GM18505 (cell line): ENCODE results near the gene ADAMTS12.

Experiments
- ATAC-seq: cut with Tn5 transposase; IDR thresholded peaks from one replicate; pipeline ENCODE4 v1.9.1; 2021; ENCODE audit not compliant: unreplicated experiment
- POLR2A ChIP-seq: IDR thresholded peaks from 4 replicates; pipeline ENCODE4 v1.6.1; 2011; ENCODE audit warnings: borderline replicate concordance; ENCODE audit not compliant: insufficient read depth, insufficient read length; ENCODE audit errors: extremely low read depth

The ADAMTS12 gene

GRCh38 chr5:33763435-33763834, 128.4 kb downstream of the ADAMTS12 start:
- TF ChIP-seq POLR2A = no peak
- ATAC-seq = no peak

GRCh38 chr5:33762859-33763258, 128.9 kb downstream of the ADAMTS12 start:
- ATAC-seq = no peak
- no peak for TF ChIP-seq POLR2A

GRCh38 chr5:33761139-33761538, 130.7 kb downstream of the ADAMTS12 start:
- TF ChIP-seq POLR2A = no peak
- ATAC-seq = no peak

GRCh38 chr5:33758737-33759136, 133.1 kb downstream of the ADAMTS12 start:
- ATAC-seq = no peak
- TF ChIP-seq POLR2A = no peak

- no peak for TF ChIP-seq POLR2A
- no peak for ATAC-seq
These were observed 135.3 kb downstream of the ADAMTS12 start for GRCh38 chr5:33756491-33756890.

GRCh38 chr5:33755231-33755630, 136.6 kb downstream of the ADAMTS12 start:
- TF ChIP-seq POLR2A = no peak
- ATAC-seq = no peak

- no peak for TF ChIP-seq POLR2A
- no peak for ATAC-seq
These were observed 138.1 kb downstream of the ADAMTS12 start for GRCh38 chr5:33753704-33754103.

GRCh38 chr5:33748754-33749153, 143.0 kb downstream of the ADAMTS12 start:
- no peak for TF ChIP-seq POLR2A
- no peak for ATAC-seq

- TF ChIP-seq POLR2A = no peak
These were observed 146.6 kb downstream of the ADAMTS12 start for GRCh38 chr5:33745101-33745770.

GRCh38 chr5:33743099-33743498, 148.7 kb downstream of the ADAMTS12 start:
- ATAC-seq = no peak
- TF ChIP-seq POLR2A = no peak

More at GRCh38 chr5:33745101-33745770, 146.6 kb downstream of the ADAMTS12 start:
- no peak for ATAC-seq

- no peak for TF ChIP-seq POLR2A
- no peak for ATAC-seq
These were observed 149.6 kb downstream of the ADAMTS12 start for GRCh38 chr5:33742181-33742580.

- no peak for TF ChIP-seq POLR2A
- ATAC-seq = no peak
These were observed 152.8 kb downstream of the ADAMTS12 start for GRCh38 chr5:33738967-33739366.

- ATAC-seq = no peak
- TF ChIP-seq POLR2A = no peak
These were observed 153.7 kb downstream of the ADAMTS12 start for GRCh38 chr5:33738097-33738496.

- ATAC-seq = no peak
- TF ChIP-seq POLR2A = no peak
These were observed 154.1 kb downstream of the ADAMTS12 start for GRCh38 chr5:33737697-33738096.

GRCh38 chr5:33737284-33737683, 154.5 kb downstream of the ADAMTS12 start:
- ATAC-seq = no peak

More at GRCh38 chr5:33737284-33737683, 154.5 kb downstream of the ADAMTS12 start:
- TF ChIP-seq POLR2A = no peak
